Stimulated activated CD8-positive, alpha-beta memory T cell treated with anti-CD3 and anti-CD28 coated beads, Interleukin-4, amount 100 ng/mL, for 1 hour (primary cell): Measurements from ENCODE around the gene AMOTL1.
"Not testable (repeated sequence)": the region's sequence is repeated elsewhere in the genome, so short reads cannot be mapped to it uniquely, and the experiment has no call there.

ENCODE experiments used
- DNase-seq, 2 donors: peaks; one replicate each; pipeline ENCODE4 v3.0.0-alpha.2; 2020; ENCODE audit warnings: low read depth in 2 of 2, low spot score in 1 of 2

Gene AMOTL1

DNA sequence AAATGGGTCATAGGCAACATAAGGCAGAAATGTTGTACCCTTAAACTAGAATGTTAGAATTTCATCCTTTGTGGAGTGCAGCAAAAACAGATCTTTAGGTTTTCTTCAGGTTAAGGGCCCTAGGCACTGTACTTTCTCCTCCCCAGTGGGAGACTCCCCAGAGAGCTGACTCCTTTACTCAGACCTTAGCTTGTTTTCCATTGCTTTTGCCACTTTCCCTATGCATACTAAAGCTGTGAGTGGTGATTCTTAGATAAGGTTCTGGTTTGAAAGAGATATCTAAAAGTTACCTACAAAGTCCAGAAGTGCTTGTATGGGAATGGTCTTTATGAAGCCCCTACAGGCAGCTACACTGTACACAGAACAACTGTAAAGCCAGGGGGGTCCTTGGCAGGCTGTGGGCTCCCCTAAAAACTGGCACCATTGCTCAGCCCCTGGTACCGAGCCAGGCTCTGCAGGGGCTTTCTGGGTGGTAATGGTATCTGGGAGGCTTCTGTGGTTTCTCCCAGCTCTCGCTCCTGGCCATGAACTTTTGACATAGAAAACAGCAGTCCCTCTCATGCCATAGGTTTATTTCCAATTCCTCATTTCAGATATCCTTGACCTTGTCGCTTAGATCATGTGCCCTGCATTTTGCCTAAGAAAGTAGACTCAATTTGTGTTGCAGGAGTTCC is 23.2 kb downstream of the AMOTL1 start:
- DNase-seq, result no peak

DNA sequence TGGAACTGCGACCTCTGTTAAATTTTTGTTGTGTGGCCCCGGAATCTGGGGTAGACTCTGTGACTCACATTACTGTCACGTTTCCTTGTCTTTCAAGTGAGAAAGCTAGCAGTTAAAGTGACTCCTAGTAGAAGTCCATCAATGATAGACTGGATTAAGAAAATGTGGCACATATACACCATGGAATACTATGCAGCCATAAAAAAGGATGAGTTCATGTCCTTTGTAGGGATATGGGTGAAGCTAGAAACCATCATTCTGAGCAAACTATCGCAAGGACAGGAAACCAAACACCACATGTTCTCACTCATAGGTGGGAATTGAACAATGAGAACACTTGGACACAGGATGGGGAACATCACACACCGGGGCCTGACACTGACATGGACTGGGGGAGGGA is 23.8 kb downstream of the AMOTL1 start:
- DNase-seq, result not testable (repeated sequence)

DNA sequence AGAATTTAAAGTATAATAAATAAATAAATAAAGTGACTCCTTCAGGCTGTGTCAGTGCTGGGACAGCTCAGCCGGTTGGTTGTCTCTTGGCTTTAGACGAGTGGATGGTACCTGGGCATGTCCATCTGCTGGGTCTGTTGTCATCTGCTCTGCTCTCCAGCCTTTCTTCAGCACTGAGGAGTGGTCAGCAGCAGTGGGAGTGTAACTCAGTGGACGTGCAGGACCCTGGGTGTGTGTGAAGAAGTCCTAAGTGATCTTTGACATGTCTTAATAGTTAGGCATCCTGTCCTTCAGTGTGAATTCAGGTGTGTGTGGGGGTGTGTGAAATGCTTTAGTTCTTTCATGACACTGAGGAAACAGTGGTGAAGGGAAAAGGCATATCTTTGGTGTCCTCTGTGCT is 24.3 kb downstream of the AMOTL1 start:
- no peak for DNase-seq

DNA sequence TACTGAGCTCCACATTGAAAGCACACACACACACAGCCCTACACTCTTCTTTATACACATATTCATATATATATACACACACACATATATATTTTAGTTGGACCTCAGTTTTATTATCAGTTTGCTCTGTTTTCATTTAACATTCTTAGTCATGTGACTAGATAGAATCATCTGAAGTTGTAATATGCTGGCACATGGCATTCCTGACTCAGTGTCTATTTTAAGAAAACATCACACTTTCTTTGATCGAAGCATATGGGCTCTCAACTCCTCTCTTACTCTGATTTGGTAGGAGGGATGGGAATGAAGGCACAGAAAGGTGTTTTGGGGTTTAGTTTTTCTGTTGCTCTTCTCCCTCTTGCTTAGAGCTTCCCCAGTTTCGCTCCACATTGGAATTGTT is 24.8 kb downstream of the AMOTL1 start:
- DNase-seq, result no peak

DNA sequence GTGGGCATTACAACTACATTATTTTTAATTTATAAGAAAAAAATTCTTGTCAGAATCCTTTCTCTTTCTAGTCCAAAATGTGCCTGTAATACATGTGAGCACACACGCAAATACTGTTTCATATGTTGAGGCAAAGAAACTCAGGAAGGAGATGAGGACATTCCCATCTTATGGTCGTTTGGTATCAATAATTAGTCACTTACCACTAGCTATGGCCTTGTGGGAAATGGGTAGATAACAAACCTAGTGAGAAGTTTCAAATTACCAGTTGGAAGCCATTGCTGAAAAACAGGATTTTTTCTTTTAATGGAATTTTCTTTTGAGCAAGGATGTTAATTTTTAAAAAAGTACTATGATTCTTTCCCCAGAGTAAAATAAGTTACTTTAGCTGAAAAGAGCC is 25.7 kb downstream of the AMOTL1 start:
- no peak for DNase-seq

DNA sequence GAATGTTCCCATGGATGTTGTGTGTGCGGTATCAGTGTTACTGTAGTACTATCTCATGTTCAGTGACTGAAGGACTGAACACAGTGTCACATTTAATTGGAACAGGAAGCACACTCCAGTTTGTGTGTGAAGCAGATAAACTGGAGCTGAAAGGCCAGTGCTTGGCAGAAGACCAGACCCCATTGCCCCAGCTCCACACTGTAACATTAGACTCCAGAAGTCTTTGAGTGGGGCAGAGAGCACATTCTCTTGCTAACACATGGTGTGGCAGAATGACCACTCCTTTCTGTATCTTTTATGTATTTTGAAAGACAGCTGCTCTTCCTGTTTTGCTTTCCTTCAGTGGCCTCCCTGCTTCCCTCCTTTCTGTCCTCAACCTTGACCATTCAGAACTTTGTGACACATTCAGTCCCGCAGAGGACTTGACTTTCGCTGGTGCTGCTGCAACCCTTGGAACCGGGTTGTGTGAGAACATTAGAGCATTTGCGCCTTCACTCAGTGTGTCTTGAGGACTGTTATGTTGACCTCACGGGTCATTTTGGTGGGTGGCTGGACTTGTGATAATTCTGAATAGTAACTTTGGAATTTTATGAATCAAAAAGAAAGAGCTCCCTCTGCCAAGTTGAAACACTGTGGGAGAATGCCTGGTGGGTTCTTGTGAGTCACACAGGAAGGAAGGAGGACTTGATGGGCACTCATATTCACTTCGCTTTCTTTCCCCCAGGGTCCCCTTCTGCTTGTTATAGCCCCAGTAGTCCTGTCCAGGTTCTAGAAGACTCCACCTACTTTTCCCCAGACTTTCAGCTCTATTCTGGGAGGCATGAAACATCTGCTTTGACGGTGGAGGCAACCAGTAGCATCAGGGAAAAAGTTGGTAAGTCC is 26.4 kb downstream of the AMOTL1 start:
- no peak for DNase-seq

DNA sequence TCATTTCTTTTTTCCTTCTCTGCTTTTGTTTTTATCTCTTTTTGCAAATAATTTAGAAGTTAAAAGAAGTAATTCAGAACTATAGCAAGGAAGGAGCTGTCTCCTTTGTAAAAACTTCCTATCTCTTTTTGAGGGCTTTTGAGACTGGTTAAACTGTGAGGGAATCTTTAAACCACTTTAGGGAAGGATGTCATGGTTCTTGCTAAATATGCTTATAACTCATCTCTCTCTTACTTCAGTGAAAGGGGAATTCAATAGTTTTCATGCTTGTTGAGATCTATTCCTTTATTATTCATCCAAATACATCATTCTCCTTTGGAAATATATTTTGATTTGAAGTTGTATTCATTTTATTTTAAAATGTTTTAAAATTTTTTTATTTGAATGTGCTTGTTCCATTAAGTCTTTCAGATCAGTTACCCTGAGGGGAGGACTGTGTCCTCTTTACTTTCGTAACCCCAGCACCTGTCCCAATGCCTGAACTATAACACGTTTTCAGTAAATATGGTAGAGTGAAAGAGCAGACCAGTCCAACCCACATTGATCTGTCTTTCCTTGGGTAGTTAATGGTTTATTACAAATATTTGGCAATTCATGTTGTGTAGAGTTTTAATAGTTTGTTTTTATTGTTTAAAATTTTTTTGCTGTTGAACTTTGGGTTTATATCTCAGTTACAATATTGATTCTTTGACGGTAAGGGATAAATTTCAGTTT is 27.5 kb downstream of the AMOTL1 start:
- DNase-seq, result no peak

DNA sequence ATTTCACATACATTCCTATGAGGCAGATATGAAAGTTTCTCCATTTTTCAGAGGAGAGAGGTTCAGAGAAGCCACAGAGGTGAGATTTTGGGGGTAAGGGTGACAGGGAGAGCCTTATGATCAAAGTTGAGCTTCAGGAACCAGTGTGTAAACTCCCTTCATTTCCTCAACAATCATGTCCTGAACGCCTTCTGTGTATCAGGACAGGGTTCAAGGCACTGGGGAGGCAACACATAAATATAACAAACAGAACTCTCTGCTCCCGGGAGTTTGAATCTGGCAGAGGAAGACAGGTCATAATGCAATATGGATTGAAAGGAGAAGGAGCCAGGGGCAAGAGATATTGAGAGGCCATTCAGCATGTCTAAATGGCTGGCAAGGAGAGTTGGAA is 28.0 kb downstream of the AMOTL1 start:
- DNase-seq, result no peak

DNA sequence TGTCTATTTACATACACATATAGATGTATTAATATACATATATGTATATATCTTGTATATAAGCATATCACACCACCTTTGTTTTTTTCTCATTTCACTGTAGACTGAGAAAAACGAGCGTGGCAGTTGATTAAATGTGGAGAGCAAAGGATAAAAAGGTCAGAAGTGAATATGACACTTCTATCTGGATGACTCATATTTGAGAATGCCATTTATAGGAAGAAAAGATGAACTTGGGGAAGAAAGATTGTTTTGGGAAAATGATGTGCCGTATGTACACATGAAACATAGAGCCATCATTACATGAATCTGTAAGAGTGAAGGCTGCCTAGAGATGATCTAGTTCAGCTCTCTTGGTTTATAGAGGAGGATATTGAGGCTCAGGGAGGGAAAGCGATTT is 28.7 kb downstream of the AMOTL1 start:
- no peak for DNase-seq

DNA sequence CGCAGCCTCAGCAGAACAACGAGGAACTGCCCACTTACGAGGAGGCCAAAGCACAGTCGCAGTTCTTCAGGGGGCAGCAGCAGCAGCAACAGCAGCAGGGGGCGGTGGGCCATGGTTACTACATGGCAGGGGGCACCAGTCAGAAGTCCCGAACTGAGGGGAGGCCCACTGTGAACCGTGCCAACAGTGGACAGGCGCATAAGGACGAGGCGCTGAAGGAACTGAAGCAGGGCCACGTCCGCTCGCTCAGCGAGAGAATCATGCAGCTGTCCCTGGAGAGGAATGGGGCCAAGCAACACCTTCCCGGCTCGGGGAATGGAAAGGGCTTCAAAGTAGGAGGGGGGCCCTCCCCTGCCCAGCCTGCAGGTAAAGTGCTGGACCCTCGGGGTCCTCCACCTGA is 31.6 kb downstream of the AMOTL1 start:
- no peak for DNase-seq

DNA sequence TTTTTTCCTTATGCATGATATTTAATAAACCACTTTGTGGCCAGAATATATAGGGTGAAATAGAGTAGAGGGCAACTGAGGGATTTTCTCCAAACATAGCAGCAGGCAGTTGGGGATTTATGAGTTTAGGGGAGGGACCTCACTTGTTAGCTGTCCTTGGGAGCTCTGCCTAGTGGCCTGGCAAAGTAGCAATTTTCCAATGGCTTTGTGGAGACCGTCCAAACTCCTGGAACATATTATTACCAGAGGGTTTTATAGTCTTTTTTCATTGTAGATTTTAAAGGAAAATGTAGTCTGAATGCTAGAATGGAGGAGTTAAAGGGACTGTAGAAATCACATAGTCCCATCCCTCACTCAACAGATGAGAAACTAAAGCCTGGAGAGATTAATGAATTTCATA is 32.3 kb downstream of the AMOTL1 start:
- DNase-seq, result no peak

DNA sequence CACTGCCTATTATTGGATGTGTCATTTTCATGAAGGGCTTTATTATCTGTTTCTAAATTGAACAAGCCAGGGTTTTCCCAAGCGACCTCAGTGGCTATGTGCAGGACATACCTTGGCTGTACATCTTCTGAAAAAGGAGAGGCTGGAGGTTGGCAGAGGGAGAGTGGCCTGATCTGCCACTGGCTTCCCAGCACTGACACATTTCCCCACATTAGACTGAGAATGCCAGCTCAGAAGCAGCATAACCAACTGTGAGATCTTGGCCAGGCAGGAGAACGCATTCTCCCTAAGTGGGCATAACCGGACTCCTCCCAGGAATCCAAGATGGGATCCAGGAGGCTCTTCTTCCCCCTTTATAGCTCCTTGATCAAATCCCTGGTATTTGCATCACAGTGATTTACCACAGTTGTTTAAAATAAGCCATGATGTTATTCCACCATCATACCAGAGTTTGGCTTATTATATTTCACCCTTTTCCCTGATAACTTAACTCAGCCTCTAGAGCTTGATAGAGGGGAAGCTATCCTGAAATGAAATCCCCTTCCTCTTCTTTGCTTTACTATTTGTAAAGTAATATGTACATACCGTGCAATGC is 33.8 kb downstream of the AMOTL1 start:
- no peak for DNase-seq

DNA sequence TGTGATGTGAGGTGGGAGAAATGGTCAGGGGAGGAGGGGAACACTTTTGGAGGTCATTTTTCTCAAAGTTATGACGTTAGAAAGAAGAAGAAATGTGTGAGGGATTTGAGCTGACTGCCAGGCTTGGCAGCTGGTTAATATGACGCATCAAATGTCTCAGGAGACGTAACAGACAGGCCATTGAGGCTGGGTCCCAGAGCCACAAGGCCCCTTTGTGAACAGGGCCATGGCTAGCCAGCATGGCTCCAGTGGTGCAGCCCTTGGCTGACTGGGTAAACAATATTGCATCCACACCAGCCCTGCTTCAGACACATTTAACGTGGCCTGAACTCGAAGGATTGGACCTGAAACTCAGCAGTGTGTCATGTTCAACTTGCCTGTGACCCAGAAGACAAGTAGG is 34.3 kb downstream of the AMOTL1 start:
- no peak for DNase-seq

DNA sequence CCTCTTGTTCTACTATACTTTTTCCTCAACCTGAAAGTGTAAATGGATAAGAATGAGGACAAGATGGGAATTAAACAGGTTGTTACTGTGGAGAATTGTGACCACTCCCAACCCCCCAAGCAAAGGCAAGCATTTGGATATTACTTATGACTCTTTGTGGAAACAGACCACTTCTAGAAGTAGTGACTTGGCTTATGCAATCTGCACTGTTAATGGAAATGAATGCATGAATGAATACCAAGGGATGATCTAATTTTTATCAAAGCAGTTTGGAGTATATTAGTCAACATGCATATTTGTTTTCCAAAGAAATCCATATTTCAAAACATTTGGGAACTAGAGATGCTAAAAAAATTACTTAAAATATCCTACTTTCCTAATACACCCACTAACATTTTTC is 35.3 kb downstream of the AMOTL1 start:
- DNase-seq, result no peak

DNA sequence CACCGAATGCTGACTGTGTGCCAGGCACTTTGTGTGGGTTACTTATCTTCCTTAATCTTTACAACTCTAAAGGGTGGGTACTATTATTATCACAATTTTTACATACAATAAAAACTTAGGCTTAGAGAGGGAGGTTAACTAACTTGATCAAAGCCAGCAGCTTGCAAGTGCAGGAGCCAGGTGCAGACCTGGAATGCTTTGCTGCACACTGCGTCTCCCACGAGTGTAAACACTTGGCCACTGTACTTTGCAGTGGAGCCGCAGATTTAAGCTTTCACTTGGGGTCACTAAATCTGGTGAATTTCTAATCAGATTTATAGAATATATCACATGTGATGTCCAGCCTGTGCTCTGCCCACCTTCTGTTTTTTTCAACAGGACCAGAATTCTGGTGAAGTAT is 36.7 kb downstream of the AMOTL1 start:
- no peak for DNase-seq

DNA sequence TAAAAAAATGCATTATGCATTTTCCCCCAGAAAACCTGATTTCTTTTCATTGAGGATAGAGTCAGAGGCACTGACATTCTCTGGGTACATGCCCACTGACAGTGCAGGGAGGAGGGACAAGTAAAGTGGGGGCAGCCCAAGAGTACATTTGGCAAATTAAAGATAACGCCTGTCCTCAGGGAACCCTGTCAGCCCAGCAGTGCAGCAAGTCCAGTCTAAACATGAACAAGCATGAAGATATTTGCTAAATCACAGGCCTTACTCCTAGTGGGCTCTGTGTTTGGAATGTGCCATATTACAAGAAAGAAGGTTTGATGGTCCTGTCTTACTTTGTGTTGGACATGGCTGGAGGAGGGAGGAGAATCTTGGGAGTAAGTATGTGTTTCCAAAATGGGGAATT is 37.9 kb downstream of the AMOTL1 start:
- no peak for DNase-seq

DNA sequence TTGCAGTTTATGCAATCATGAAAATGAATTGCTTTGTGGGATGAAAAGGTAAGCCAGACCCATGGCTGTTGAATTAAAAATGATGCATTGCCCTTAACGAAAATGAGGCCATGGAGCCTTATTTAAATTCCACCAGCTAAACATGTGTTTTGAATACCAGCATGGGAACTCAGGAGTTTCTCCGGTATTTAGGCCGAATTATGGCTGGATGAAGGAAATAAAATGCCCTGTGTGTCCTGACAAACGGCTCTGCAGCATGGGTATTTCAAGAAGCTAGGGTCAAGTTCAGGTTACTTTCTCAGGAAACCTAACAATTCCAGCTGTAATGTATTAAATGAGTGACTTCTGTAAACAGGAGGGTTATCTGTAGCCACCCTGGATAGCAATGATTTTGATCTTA is 38.3 kb downstream of the AMOTL1 start:
- no peak for DNase-seq

DNA sequence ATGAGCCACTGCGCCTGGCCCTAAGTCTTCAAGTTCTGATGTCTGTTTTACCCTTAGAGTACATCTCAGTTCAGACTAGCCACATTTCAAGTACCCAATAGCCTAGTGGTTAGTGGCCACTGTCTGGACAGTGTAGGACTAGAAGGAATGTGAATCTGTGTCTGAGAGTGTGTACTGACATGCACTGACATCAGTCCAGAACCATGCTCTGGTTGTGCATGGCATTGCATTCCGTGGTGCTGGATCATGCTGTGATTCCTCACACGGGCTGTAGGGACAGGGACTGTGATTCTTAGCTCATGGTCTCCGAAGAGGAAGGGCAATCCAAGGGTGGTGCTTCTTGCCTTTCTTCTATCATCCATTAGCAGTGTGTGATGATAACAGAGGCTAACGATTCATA is 41.1 kb downstream of the AMOTL1 start:
- no peak for DNase-seq

DNA sequence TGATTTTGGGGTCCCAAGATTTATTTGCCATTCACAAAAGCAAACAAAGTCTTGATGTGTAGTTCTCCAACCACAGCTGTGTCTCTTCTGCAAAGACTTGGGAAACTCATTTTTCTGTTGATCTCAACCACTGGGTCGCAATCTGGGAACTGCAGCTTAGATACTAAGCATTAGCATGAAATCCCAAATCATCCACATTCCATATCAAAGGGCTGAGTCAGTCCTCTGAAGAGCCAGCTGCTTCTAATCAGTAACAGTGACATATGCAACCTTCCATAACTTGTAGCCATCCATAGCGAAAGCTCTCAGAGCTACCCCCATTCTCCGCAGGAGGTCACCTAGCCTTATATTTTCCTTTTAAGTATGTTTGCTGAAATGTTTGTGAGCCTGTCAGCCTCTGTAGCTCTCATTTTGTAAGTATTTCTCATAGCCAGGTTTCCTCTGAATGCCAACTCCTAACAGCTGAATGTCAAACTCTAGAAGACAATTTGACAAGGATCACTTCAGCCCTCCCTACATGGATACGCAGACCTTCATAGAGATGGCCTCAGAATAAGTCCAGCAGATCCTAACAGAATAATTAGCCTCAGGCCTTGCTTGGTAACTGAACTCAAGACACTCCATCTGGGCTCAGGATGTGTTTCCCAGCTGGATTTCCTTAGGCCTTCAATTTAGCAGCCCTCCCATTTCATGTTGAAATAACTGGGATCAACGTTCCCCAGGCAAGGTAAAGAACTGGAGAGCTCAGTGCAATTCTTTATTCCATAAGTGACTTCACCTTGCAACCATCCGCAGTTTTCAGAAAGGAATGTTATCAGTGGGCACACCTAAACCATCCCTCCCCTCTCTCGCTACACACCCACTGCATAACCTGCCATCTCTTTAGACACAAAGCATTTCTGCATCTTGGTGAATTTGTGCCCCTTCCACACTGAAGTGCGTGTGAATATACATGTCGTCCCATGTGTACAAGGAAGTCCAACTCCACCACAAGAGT is 44.9 kb downstream of the AMOTL1 start:
- DNase-seq, result not testable (repeated sequence)

DNA sequence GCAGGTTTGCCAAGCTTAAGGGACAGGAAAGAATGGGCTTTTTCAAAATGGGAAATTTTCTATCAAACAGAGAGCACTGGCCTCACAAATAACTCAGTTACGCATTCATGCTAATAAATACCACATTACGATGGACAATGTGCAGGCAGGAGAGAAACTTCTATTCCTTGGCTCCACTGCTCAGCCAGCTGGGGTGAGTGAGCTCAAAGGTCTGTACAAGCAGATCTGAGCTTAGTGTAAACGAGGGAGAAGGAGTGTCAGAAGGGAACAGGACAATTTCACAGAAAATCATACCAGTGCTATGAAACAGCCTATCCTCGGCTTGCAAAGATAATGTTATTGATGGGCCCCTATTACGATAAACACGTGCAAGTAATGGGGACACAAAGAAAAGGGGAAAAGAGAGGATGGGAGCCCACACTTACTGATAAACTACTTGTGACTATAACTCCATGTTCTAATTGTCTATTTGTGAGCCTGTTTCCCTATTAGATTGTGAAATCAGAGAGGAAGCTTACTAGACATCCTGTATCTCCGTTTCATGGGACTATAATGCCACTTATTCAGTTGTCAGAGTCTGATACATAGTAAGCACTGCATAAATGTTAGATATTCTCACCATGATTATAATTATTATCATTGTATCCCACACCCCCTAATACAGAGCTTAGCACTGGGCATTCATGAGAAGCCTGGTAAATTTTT is 46.3 kb downstream of the AMOTL1 start:
- DNase-seq, result no peak
